ENCODE results near the gene UBA3.

DNA sequence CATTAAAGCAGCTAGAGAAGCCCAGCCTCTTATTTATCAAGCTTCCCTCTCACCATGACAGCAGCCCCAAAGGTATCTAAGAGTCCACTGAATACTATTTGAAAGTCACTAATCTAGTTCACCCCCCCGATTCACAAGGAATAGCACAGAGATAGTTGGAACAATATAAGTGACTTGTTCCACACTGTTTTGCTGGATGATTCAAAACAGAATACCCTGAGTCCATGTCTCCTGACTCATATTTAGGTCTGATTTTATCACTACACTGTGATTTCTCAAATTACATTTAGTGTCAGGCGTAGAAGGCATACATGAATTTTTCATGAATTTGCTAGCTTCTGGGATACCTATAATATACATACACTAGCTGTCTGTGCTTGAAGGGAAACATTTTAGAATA lies 48.0 kb downstream of the UBA3 start:
- TF ChIP-seq EZH2 (conservative IDR thresholded peaks at IDR 0.05; ENCODE audit: low read depth, low read length): no peak
- TF ChIP-seq ZSCAN22 (CRISPR knock-in tag; IDR thresholded peaks at IDR 0.05): no peak
- no peak for TF ChIP-seq POLR2A (IDR thresholded peaks at IDR 0.05; ENCODE audit: insufficient read depth in 1 of 2, low read depth in 2 of 2, low read length in 2 of 2)
- TF ChIP-seq CTCF (CRISPR knock-in tag; IDR thresholded peaks at IDR 0.05): no peak
- TF ChIP-seq, protein P1, sequence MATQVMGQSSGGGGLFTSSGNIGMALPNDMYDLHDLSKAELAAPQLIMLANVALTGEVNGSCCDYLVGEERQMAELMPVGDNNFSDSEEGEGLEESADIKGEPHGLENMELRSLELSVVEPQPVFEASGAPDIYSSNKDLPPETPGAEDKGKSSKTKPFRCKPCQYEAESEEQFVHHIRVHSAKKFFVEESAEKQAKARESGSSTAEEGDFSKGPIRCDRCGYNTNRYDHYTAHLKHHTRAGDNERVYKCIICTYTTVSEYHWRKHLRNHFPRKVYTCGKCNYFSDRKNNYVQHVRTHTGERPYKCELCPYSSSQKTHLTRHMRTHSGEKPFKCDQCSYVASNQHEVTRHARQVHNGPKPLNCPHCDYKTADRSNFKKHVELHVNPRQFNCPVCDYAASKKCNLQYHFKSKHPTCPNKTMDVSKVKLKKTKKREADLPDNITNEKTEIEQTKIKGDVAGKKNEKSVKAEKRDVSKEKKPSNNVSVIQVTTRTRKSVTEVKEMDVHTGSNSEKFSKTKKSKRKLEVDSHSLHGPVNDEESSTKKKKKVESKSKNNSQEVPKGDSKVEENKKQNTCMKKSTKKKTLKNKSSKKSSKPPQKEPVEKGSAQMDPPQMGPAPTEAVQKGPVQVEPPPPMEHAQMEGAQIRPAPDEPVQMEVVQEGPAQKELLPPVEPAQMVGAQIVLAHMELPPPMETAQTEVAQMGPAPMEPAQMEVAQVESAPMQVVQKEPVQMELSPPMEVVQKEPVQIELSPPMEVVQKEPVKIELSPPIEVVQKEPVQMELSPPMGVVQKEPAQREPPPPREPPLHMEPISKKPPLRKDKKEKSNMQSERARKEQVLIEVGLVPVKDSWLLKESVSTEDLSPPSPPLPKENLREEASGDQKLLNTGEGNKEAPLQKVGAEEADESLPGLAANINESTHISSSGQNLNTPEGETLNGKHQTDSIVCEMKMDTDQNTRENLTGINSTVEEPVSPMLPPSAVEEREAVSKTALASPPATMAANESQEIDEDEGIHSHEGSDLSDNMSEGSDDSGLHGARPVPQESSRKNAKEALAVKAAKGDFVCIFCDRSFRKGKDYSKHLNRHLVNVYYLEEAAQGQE (IDR thresholded peaks at IDR 0.05; ENCODE audit: borderline replicate concordance in 1 of 2, low read depth in 1 of 2, low read length in 2 of 2): no peak
- TF ChIP-seq, protein P2, sequence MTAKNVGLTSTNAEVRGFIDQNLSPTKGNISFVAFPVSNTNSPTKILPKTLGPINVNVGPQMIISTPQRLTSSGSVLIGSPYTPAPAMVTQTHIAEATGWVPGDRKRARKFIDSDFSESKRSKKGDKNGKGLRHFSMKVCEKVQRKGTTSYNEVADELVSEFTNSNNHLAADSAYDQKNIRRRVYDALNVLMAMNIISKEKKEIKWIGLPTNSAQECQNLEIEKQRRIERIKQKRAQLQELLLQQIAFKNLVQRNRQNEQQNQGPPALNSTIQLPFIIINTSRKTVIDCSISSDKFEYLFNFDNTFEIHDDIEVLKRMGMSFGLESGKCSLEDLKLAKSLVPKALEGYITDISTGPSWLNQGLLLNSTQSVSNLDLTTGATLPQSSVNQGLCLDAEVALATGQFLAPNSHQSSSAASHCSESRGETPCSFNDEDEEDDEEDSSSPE (CRISPR knock-in tag; IDR thresholded peaks at IDR 0.05): no peak
- TF ChIP-seq JUNB (CRISPR knock-in tag; IDR thresholded peaks at IDR 0.05; ENCODE audit: borderline replicate concordance): no peak
- TF ChIP-seq FOXC1 (CRISPR knock-in tag; IDR thresholded peaks at IDR 0.05; ENCODE audit: borderline replicate concordance): no peak
- TF ChIP-seq ZNF780A (CRISPR knock-in tag; IDR thresholded peaks at IDR 0.05): no peak
- no peak for TF ChIP-seq ZBTB8A (CRISPR knock-in tag; IDR thresholded peaks at IDR 0.05; ENCODE audit: borderline replicate concordance, low read depth)
